Muscle of arm (tissue), 14 donors: Measurements from ENCODE around the gene PCDHGB7. TPM values are rescaled to one million over a fixed set of nuclear protein-coding genes. Genes with fewer than 3 reads are reported as not detected.
"Not testable (repeated sequence)": the region's sequence is repeated elsewhere in the genome, so short reads cannot be mapped to it uniquely, and the experiment has no call there.

Experiments used
- DNase-seq: peaks from one replicate; pipeline ENCODE4 v3.0.0-alpha.2; 2013
- long read RNA-seq, 11 donors: transcript quantifications; one replicate each; lab custom pipeline, GENCODE V29; 2026
- polyA plus RNA-seq, 12 donors: library from polyadenylated mRNA; unstranded; fragments of 120-200 nt; gene quantifications; one replicate each; pipeline ENCODE4 v1.2.1, GENCODE V29; 2013; ENCODE audit not compliant: insufficient read length in 12 of 12

Gene PCDHGB7
- 10 to 100 TPM in 3 of 12 donors, 1 to 10 TPM in 8, not detected in 1; 6.5 to 14.7 (median 8.6) TPM for polyA plus RNA-seq
- long read RNA-seq, donor 1, partial matches to known transcripts = 0 of 4 reads
- long read RNA-seq, donor 1, other reads (novel, unspliced or antisense) = 0 of 4 reads
- long read RNA-seq, donor 2, full-length matches to known transcripts = 10 of 10 reads
- long read RNA-seq, donor 2, partial matches to known transcripts = 0 of 10 reads
- long read RNA-seq, donor 2, other reads (novel, unspliced or antisense) = 0 of 10 reads
- long read RNA-seq, donor 3, full-length matches to known transcripts = 6 of 6 reads
- long read RNA-seq, donor 3, partial matches to known transcripts = 0 of 6 reads
- long read RNA-seq, donor 3, other reads (novel, unspliced or antisense) = 0 of 6 reads
- long read RNA-seq, donor 4, partial matches to known transcripts = 0 of 2 reads
- long read RNA-seq, donor 4, other reads (novel, unspliced or antisense) = 0 of 2 reads
- long read RNA-seq, donor 5, full-length matches to known transcripts = 4 of 4 reads
- long read RNA-seq, donor 5, partial matches to known transcripts = 0 of 4 reads
- long read RNA-seq, donor 5, other reads (novel, unspliced or antisense) = 0 of 4 reads
- long read RNA-seq, donor 6, full-length matches to known transcripts = 6 of 6 reads
- long read RNA-seq, donor 6, partial matches to known transcripts = 0 of 6 reads
- long read RNA-seq, donor 6, other reads (novel, unspliced or antisense) = 0 of 6 reads
- long read RNA-seq, donor 7, full-length matches to known transcripts = 4 of 4 reads
- long read RNA-seq, donor 7, partial matches to known transcripts = 0 of 4 reads
- long read RNA-seq, donor 7, other reads (novel, unspliced or antisense) = 0 of 4 reads
- long read RNA-seq, donor 8, full-length matches to known transcripts = 3 of 3 reads
- long read RNA-seq, donor 8, partial matches to known transcripts = 0 of 3 reads
- long read RNA-seq, donor 8, other reads (novel, unspliced or antisense) = 0 of 3 reads
- long read RNA-seq, donor 9, partial matches to known transcripts = 0 of 1 reads
- long read RNA-seq, donor 9, other reads (novel, unspliced or antisense) = 0 of 1 reads
- long read RNA-seq, donor 10, full-length matches to known transcripts = 7 of 7 reads
- long read RNA-seq, donor 10, partial matches to known transcripts = 0 of 7 reads
- long read RNA-seq, donor 10, other reads (novel, unspliced or antisense) = 0 of 7 reads
- long read RNA-seq, donor 11, full-length matches to known transcripts = 4 of 4 reads
- long read RNA-seq, donor 11, partial matches to known transcripts = 0 of 4 reads
- long read RNA-seq, donor 11, other reads (novel, unspliced or antisense) = 0 of 4 reads

DNA sequence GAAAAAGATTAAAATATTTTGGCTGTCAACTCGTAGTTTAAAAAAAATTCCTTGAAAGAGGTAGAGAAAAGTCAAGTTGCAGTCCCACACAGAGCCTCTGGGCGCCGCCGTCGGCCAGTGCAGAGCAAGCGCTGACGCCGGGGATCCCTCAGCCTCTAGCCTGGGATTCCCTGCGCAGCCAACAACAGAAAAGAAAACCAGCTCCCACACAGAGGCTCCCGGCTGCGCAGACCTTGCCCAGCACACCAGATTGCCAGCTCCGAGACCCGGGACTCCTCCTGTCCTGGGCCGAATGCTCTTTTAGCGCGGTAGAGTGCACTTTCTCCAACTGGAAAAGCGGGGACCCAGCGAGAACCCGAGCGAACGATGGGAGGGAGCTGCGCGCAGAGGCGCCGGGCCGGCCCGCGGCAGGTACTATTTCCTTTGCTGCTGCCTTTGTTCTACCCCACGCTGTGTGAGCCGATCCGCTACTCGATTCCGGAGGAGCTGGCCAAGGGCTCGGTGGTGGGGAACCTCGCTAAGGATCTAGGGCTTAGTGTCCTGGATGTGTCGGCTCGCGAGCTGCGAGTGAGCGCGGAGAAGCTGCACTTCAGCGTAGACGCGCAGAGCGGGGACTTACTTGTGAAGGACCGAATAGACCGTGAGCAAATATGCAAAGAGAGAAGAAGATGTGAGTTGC lies at the start of gene PCDHGB7:
Gene PCDHGB7 (plus strand): TSS at position 184 of the 679 bp plus-strand sequence. CDS start 183 bp downstream, at position 367.
- DNase-seq = peak; percentile 31

DNA sequence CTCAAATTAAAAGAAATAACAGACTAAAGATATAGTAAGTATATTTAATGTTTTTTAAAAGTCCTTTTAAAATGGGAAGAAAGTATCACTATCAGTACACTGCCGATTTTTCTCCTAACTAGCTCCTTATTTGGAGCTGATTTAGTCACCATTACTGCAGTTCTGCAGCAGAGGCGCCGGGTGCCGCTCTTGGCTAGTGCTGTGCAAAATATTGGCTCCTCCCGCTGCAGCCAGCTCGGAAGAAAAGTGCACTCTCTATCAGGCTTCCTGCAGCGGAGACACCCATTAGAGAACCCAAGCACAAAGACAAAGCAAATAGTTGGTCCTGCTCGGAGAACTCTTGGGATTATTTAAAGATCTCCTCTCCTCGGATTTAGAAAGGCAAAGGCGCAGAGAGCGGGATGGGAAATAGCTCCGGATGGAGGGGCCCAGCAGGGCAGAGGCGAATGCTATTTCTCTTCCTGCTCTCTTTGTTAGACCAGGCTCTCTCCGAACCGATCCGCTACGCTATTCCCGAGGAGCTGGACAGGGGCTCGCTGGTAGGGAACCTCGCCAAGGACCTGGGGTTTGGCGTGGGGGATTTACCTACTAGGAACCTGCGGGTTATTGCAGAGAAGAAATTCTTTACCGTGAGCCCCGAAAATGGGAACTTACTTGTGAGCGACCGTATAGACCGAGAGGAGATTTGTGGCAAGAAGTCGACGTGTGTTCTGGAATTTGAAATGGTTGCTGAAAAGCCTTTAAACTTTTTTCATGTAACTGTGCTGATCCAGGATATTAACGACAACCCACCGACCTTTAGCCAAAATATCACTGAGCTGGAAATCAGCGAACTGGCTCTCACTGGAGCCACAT lies 47.3 kb upstream of the PCDHGB7 start, which contains the start of gene PCDHGB3:
Gene PCDHGB3 (plus strand): TSS at position 249 of the 855 bp plus-strand sequence. CDS start 153 bp downstream, at position 402.
- DNase-seq = no peak

DNA sequence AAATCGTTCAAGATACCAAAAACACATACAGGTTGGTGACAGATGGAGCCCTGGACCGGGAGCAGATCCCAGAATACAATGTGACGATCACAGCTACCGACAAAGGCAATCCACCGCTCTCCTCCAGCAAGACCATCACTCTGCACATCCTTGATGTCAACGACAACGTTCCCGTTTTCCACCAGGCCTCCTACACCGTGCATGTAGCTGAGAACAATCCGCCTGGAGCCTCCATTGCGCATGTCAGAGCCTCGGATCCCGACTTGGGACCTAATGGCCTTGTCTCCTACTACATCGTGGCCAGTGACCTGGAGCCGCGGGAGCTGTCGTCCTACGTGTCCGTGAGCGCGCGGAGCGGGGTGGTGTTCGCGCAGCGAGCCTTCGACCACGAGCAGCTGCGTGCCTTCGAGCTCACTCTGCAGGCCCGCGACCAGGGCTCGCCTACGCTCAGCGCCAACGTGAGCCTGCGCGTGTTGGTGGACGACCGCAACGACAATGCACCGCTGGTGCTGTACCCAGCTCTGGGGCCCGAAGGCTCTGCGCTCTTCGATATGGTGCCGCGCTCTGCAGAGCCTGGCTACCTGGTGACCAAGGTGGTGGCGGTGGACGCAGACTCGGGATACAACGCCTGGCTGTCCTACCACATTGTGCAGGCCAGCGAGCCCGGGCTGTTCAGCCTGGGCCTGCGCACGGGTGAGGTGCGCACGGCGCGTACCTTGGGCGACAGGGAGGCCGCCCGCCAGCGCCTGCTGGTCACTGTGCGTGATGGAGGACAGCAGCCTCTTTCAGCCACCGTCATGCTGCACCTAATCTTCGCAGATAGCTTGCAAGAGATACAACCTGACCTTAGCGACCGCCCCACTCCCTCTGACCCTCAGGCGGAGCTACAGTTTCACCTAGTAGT lies 45.7 kb upstream of the PCDHGB7 start:
- no peak for DNase-seq

DNA sequence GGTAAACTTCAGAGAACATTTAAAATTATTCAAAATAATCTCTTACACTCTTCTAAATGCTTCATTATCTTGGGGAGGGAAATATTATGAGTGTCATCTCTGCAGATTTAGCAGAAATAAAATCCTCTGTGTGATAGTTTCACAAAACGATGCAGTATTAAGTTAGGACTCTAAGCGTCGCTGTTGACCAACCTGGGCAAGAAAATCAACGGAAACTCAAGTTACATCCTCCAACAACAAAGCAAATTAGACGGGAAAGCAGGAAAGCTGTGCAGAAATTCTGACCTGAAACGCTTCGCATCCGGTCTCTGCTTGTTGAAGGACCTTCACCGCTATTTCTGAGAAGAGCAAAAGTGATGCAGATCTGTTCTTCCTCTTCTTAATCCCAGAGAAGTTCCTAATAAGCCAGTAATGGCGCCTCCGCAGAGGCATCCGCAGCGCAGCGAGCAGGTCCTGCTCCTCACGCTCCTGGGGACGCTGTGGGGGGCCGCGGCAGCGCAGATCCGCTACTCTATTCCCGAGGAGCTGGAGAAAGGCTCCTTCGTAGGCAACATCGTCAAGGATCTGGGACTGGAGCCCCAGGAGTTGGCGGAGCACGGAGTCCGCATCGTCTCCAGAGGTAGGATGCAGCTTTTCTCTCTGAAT lies 43.7 kb upstream of the PCDHGB7 start, which contains the start of gene PCDHGA6:
Gene PCDHGA6 (plus strand): TSS at position 219 of the 645 bp plus-strand sequence. CDS start 193 bp downstream, at position 412.
- no peak for DNase-seq

DNA sequence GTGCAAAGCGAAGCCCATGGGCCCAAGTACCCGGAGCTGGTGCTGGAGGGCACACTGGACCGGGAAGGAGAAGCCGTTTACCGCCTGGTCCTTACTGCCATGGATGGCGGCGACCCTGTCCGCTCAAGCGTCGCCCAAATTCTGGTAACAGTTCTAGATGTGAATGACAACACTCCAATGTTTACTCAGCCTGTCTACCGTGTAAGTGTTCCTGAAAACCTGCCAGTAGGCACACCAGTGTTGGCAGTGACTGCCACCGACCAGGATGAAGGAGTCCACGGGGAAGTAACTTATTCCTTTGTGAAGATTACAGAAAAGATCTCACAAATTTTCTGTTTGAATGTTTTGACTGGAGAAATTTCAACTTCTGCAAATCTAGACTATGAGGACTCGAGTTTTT lies 42.9 kb upstream of the PCDHGB7 start:
- DNase-seq = no peak

DNA sequence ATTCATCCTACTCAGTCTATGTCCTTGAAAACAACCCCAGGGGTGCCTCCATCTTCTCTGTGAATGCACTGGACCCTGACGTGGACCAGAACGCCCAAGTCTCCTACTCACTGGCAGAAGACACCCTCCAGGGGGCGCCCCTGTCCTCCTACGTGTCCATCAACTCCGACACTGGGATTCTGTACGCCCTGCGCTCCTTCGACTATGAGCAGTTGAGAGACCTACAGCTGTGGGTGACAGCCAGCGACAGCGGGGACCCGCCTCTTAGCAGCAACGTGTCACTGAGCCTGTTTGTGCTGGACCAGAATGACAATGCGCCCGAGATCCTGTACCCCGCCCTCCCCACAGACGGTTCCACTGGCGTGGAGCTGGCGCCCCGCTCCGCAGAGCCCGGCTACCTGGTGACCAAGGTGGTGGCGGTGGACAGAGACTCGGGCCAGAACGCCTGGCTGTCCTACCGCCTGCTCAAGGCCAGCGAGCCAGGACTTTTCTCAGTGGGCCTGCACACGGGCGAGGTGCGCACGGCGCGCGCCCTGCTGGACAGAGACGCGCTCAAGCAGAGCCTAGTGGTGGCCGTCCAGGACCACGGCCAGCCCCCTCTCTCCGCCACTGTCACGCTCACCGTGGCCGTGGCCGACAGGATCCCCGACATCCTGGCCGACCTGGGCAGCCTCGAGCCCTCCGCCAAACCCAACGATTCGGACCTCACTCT lies 41.9 kb upstream of the PCDHGB7 start:
- DNase-seq = not testable (repeated sequence)

DNA sequence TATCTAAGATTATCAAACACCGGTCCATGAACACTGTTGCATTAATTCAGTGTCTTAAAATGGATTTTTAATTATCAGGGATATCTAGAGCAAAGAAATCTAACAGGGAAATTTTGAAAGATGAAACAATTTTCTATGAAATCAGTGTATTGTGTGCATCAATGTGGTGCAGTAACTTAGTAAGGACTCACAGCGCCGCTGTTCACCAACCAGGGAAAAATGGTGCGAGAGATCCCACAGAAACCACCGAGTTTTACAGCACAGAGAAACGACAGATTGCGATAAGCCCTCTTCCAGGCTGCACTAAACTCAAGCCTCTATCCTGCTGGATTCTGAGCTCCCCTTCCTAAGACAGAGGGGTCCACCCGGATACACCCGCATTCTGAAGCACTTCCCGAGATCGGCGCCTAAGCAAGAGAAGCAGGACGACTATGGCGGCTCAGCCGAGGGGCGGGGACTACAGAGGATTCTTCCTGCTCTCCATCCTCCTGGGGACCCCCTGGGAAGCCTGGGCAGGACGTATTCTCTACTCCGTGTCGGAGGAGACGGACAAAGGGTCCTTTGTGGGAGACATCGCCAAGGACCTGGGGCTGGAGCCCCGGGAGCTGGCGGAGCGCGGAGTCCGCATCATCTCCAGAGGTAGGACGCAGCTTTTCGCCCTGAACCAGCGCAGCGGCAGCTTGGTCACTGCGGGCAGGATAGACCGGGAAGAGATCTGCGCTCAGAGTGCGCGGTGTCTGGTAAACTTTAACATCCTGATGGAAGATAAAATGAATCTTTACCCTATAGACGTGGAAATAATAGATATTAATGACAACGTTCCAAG lies 34.8 kb upstream of the PCDHGB7 start, which contains the start of gene PCDHGA7:
Gene PCDHGA7 (plus strand): TSS at position 274 of the 826 bp plus-strand sequence. CDS start 158 bp downstream, at position 432.
- no peak for DNase-seq

DNA sequence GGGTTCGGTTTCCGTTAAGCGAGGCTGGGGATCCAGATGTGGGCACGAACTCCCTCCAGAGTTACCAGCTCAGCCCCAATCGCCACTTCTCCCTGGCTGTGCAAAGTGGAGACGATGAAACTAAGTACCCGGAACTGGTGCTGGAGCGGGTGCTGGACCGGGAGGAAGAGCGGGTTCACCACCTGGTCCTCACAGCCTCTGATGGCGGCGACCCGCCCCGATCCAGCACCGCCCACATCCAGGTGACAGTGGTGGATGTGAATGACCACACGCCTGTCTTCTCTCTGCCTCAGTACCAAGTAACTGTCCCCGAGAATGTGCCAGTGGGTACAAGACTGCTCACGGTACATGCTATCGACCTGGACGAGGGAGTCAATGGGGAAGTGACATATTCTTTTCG lies 34.1 kb upstream of the PCDHGB7 start:
- no peak for DNase-seq

DNA sequence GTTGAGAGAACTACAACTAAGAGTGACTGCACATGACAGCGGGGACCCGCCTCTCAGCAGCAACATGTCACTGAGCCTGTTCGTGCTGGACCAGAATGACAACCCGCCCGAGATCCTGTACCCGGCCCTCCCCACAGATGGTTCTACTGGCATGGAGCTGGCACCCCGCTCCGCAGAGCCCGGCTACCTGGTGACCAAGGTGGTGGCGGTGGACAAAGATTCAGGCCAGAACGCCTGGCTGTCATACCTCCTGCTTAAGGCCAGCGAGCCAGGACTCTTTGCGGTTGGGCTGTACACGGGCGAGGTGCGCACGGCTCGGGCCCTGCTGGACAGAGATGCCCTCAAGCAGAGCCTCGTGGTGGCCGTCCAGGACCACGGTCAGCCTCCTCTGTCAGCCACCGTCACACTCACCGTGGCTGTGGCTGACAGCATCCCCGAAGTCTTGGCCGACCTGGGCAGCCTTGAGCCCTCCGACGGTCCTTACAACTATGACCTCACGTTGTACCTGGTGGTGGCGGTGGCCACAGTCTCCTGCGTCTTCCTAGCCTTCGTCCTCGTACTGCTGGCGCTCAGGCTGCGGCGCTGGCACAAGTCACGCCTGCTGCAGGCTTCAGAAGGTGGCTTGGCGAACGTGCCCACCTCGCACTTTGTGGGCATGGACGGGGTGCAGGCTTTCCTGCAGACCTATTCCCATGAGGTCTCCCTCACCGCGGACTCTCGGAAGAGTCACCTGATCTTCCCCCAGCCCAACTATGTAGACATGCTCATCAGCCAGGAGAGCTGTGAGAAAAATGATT lies 32.8 kb upstream of the PCDHGB7 start:
- DNase-seq = no peak

DNA sequence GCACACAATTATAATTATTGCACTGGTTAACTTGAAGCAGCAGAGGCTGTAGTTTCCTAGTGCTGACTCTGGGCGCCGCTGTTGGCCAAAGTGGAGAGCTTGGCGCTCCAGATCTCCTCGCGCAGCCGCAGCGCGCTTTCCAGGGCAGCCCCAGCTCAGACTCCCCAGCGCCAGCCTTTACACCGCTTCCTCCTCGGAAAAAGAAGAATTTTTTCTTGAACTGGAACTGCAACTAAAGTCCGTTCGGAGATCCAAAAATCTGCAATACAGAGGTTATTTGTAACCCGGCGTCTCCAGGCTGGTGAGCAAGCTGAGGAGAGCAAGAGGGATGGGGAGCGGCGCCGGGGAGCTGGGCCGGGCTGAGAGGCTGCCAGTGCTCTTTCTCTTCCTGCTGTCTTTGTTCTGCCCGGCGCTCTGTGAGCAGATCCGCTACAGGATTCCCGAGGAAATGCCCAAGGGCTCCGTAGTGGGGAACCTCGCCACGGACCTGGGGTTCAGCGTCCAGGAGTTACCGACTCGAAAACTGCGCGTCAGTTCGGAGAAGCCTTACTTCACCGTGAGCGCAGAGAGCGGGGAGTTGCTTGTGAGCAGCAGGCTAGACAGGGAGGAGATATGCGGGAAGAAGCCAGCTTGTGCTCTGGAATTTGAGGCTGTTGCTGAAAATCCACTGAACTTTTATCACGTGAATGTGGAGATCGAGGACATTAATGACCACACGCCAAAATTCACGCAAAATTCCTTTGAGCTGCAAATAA lies 29.7 kb upstream of the PCDHGB7 start, which contains the start of gene PCDHGB4:
Gene PCDHGB4 (plus strand): TSS at position 142 of the 755 bp plus-strand sequence. CDS start 187 bp downstream, at position 329.
- DNase-seq = not testable (repeated sequence)

DNA sequence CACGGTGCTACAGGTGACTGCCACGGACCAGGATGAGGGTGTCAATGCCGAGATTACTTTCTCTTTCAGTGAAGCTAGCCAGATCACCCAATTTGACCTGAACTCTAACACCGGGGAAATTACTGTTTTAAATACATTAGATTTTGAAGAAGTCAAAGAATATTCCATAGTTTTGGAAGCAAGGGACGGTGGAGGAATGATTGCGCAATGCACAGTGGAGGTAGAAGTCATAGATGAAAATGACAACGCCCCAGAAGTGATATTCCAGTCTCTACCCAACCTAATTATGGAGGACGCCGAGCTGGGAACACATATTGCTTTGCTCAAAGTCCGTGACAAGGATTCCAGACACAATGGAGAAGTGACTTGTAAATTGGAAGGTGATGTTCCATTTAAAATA lies 28.8 kb upstream of the PCDHGB7 start:
- DNase-seq = no peak

DNA sequence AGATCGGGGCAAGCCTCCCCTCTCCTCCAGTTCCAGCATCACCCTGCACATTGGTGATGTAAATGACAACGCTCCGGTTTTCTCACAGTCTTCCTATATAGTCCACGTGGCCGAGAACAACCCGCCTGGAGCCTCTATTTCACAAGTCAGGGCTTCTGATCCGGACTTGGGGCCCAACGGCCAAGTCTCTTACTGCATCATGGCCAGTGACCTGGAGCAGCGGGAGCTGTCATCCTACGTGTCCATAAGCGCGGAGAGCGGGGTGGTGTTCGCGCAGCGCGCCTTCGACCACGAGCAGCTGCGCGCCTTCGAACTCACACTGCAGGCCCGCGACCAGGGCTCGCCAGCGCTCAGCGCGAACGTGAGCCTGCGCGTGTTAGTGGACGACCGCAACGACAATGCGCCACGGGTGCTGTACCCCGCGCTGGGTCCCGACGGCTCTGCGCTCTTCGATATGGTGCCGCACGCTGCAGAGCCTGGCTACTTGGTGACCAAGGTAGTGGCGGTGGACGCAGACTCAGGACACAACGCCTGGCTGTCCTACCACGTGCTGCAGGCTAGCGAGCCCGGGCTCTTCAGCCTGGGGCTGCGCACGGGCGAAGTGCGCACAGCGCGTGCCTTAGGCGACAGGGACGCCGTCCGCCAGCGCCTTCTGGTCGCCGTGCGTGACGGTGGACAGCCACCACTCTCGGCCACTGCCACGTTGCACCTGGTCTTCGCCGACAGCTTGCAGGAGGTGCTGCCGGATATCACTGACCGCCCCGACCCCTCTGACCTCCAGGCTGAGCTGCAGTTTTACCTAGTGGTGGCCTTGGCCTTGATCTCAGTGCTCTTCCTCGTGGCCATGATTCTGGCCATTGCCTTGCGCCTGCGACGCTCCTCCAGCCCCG lies 28.1 kb upstream of the PCDHGB7 start:
- no peak for DNase-seq

DNA sequence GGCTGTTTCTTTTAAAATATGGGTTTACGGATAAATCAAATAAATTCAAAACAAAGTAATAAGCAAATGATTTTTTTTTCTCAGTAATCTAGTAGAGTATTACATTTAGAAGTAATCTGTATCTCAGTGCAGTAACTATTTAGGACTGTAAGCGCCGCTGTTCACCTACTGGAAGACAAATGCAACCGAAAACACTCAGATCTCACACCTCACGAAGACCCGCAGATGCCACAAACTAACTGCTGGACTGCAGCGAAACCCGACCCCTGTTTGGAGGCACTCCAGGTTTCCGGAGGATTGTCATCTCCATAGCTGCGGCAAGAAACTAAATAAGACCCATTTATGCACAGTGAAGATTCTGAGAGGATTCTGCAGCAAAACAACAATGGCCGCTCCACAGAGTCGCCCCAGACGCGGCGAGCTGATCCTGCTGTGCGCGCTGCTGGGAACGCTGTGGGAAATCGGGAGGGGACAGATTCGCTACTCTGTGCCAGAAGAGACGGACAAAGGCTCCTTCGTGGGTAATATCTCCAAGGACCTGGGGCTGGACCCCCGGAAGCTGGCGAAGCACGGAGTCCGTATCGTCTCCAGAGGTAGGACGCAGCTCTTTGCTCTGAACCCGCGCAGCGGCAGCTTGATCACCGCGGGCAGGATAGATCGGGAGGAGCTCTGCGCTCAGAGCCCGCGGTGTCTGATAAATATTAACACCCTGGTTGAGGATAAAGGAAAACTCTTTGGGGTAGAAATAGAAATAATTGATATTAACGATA lies 24.9 kb upstream of the PCDHGB7 start, which contains the start of gene PCDHGA8:
Gene PCDHGA8 (plus strand): TSS at position 205 of the 770 bp plus-strand sequence. CDS start 181 bp downstream, at position 386.
- DNase-seq = no peak
